ENCODE measurements around the gene CBL. TPM values are rescaled to one million over a fixed set of nuclear protein-coding genes. Genes with fewer than 3 reads are reported as not detected.
A peak's percentile ranks its signal among the peaks of the same experiment; 100 is the strongest.

The CBL gene
- total and polyA plus RNA-seq, 8 donors, result 2.0 to 9.8 (median 3.8) TPM

DNA sequence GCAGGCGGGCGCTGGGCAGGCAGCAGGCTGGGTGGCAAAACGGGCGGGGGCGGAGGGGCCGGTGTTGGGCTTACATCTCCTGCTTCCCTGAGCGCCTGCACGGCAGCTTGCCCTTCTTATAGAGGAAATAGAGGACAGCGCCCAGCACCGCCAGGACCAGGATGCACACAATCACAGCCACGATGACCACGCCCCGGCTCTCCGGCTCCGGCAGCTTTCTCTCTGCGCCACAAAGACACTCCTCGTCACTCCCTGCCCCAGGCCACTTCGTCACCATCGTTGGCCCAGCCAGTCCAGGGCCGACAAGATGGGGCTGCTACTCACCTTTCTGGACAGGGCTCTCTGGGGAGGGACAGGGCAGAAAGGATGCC lies 104.5 kb downstream of the CBL start:
- no peaks in the 10 kb centered on the region for H3K36me3 ChIP-seq
- ATAC-seq, result no peak
- TF ChIP-seq, protein P1, sequence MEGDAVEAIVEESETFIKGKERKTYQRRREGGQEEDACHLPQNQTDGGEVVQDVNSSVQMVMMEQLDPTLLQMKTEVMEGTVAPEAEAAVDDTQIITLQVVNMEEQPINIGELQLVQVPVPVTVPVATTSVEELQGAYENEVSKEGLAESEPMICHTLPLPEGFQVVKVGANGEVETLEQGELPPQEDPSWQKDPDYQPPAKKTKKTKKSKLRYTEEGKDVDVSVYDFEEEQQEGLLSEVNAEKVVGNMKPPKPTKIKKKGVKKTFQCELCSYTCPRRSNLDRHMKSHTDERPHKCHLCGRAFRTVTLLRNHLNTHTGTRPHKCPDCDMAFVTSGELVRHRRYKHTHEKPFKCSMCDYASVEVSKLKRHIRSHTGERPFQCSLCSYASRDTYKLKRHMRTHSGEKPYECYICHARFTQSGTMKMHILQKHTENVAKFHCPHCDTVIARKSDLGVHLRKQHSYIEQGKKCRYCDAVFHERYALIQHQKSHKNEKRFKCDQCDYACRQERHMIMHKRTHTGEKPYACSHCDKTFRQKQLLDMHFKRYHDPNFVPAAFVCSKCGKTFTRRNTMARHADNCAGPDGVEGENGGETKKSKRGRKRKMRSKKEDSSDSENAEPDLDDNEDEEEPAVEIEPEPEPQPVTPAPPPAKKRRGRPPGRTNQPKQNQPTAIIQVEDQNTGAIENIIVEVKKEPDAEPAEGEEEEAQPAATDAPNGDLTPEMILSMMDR (IDR thresholded peaks at IDR 0.05), result no peak
- no peak overlapping the region for H3K4me3 ChIP-seq
- H3K27ac ChIP-seq, result no peak overlapping the region
- 78 to 83% methylated on average over 15 to 20 of the region's 20 CpGs for WGBS, 2 donors
- peaks cover 0 to under 1% (median 0%) of the 10 kb centered on the region in 3 donors for H3K4me1 ChIP-seq
- DNase-seq, result no peak
- no peak for FAIRE-seq
- intact Hi-C loops (cut with DNase I), result no loop called here
- no peaks in the 10 kb centered on the region for H3K27me3 ChIP-seq
- H3K9me3 ChIP-seq, result no peaks in the 10 kb centered on the region

DNA sequence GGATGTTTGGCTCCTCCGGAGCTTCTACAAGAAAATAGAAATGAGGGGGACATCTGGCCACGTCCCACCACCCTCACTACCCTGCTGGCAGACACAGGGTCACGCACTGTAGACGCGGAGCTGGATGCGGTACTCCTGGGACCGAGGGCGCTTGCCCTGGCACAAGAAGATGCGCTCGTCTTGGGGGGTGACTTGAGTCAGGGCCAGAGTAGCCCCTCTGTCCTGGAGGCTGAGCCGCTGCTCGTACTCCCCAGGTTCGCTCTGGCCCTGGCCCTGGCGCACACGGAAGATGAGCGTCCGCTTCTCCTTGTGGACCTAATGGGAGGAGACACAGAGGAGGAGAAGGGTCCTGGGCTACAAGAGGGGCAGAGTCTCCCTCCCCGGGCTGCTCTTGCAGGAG lies 108.6 kb downstream of the CBL start:
- H3K36me3 ChIP-seq, result no peaks in the 10 kb centered on the region
- ATAC-seq (no peak), DNase-seq (peak in 1 of 6 donors; percentile 47), FAIRE-seq (no peak)
- WGBS, 2 donors, result 54 to 65% methylated on average over 18 of the region's 18 CpGs
- peak overlapping the region in 1 of 4 donors; percentile 49 for H3K4me3 ChIP-seq
- intact Hi-C loops (cut with DNase I), result no loop called here
- H3K4me1 ChIP-seq, result peaks cover 0 to 12% (median 6%) of the 10 kb centered on the region in 3 donors
- H3K9me3 ChIP-seq, result no peaks in the 10 kb centered on the region
- peak overlapping the region in 2 of 4 donors; percentile 43 to 69 for H3K27ac ChIP-seq
- peaks cover 0 to 3% (median 0%) of the 10 kb centered on the region in 4 donors for H3K27me3 ChIP-seq
- TF ChIP-seq, protein P1 (IDR thresholded peaks at IDR 0.05), result no peak

DNA sequence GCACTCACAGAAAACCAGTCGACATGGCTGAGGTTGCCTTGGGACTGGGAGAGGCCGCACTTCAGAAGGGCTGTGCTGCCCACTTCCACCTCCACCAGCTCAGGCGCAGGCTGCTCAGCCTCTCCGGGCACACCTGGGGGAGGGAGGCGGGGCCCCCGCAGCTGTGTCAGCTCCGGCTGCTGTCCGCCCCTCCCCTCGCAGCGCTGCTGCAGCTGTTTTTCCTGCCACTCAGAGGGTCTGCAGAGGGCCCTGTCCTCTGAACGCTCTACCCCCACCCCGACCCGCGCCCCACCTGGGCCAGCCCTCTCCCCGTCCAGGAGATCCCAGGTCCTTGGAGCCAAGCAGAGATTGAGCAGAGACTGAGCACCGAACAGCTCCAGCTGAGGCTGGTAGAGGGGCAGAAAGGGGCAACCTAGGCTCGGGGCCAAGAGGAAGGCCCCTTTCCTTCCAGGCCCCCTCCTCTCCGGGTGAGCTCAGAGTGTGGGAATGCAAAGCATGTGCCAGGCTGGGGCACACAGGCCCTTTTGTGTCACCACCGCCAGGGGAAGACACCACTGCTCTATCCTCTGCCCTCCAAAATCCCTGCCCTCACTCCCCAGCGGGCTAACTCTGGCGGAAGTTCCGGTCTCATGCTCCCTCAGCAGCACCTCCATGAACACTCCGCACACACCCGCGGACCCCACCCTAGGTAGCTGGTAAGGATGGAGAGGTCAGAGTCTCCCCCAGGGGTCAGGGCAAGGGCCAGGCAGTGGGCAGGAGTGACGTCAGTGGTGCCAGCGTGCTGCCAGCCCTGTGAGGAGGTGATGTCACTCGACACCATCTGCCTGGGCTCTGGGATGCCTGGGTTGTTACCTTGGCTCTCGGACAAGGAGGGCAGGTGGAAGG lies 109.2 kb downstream of the CBL start:
- intact Hi-C loops (cut with DNase I), result no loop called here
- Histone ChIP-seq H3K27me3 (peaks cover 0 to 3% (median 0%) of the 10 kb centered on the region in 4 donors), H3K27ac (peak overlapping the region in 3 of 4 donors; percentile 43 to 71 (median 69)), H3K36me3 (no peaks in the 10 kb centered on the region), H3K4me3 (peak overlapping the region in 2 of 4 donors; percentile 32 to 49), H3K9me3 (no peaks in the 10 kb centered on the region), H3K4me1 (peaks cover 0 to 12% (median 6%) of the 10 kb centered on the region in 3 donors)
- FAIRE-seq (no peak), DNase-seq (peak in 4 of 6 donors; percentile 61 to 82 (median 64)), ATAC-seq (peak; percentile 63 to 74 (median 71))
- TF ChIP-seq, protein P1 (IDR thresholded peaks at IDR 0.05), result peak in 1 of 4 donors; percentile 20
- WGBS, 2 donors, result 3 to 7% methylated on average over 28 to 29 of the region's 29 CpGs

DNA sequence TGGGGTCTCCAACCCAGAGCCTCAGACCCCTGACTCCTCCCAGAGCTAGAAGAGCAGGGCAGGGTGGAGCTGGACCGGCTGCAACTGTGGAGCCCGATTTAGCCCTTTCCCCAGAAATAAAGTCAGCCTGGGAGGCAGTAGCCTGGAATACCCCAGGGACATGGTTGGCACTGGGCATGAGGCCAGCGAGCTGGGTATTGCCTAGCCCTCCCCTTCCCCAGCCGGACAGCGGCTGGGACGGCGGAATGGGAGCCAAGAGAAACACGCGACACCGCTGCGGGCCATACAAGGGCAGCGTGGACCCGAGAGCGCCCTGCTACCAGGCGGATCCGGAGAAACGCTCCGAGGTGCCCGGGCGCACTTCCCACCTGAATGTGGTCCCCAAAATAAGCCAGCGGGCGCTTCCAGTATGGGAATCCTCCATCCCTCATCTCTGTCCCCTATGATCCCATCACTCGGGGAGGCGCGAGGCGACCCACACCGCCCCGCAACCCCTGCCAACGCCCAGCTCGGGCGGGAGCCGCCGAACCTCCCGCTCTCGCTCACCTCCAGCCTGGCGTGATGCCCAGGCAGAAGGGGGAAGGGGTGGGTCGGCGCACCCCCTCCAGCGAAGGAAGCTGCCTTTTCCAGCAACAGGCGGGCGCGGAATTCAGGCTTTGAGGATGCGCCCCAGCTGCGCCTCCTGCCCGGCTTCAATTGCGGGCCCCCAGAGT lies 110.0 kb downstream of the CBL start:
- TF ChIP-seq, protein P1 (IDR thresholded peaks at IDR 0.05), result no peak
- DNase-seq, result peak in 4 of 6 donors; percentile 43 to 82 (median 60)
- ATAC-seq, result peak; percentile 18 to 50 (median 38)
- 2% methylated on average over 36 to 46 of the region's 46 CpGs for WGBS, 2 donors
- Histone ChIP-seq H3K27me3 (peaks cover 0 to 3% (median 0%) of the 10 kb centered on the region in 4 donors), H3K4me1 (peaks cover 0 to 12% (median 6%) of the 10 kb centered on the region in 3 donors), H3K4me3 (peak overlapping the region; percentile 11 to 49 (median 26)), H3K9me3 (no peaks in the 10 kb centered on the region), H3K36me3 (no peaks in the 10 kb centered on the region), H3K27ac (peak overlapping the region in 3 of 4 donors; percentile 43 to 71 (median 69))
- no peak for FAIRE-seq
- intact Hi-C loops (cut with DNase I), result no loop called here

Data from pancreas (tissue), 10 donors.